Astrocyte (in vitro differentiated cells and primary cell): ENCODE measurements around the gene EBF4.

Source experiments
- CTCF ChIP-seq: IDR thresholded peaks from 2 replicates; pipeline ENCODE4 v1.5.1; 2011; ENCODE audit warnings: low read depth, mild to moderate bottlenecking, inconsistent platforms, low read length, moderate library complexity; ENCODE audit not compliant: insufficient read depth
- EZH2 ChIP-seq: IDR thresholded peaks from 2 replicates; pipeline ENCODE4 v1.6.1; 2012; ENCODE audit warnings: mild to moderate bottlenecking, low read length, inconsistent platforms; ENCODE audit not compliant: insufficient read depth

- TF ChIP-seq EZH2 (no peak), CTCF (no peak)
Measured at GRCh38 chr20:2796011-2796660, 103.6 kb downstream of the EBF4 start.
